EH (cell line): ENCODE data around the gene PPP6R2.

Experiments used
- DNase-seq: peaks from one replicate; pipeline ENCODE4 v3.0.0-alpha.2; 2015; ENCODE audit warnings: low read depth

Gene PPP6R2

GRCh38 chr22:50471197-50471847 lies 128.2 kb downstream of the PPP6R2 start:
- DNase-seq, result no peak

DNA sequence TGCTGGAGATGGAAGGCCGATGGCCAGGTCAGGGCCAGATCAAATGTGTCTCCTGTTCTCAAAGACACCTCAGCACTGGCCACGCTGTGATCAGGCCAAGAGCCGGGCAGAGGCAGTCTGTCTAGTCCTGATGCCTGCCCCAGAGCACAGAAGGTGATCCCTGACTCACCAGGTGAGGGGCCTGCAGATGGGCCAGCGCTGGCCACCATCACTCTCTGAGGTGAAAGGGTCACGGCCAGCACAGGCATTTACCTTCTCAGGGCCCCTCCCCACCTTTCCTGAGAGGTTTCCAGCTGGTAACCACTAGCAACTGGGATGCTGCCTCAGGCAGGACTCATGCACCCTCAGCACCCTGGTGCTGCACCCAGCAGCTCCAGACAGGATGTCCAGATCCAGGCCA lies 128.8 kb downstream of the PPP6R2 start:
- no peak for DNase-seq

- DNase-seq, result no peak
Observed at GRCh38 chr22:50473088-50473487, 130.0 kb downstream of the PPP6R2 start.

- DNase-seq, result peak; percentile 59
Observed at GRCh38 chr22:50473855-50474671, 130.9 kb downstream of the PPP6R2 start.

DNA sequence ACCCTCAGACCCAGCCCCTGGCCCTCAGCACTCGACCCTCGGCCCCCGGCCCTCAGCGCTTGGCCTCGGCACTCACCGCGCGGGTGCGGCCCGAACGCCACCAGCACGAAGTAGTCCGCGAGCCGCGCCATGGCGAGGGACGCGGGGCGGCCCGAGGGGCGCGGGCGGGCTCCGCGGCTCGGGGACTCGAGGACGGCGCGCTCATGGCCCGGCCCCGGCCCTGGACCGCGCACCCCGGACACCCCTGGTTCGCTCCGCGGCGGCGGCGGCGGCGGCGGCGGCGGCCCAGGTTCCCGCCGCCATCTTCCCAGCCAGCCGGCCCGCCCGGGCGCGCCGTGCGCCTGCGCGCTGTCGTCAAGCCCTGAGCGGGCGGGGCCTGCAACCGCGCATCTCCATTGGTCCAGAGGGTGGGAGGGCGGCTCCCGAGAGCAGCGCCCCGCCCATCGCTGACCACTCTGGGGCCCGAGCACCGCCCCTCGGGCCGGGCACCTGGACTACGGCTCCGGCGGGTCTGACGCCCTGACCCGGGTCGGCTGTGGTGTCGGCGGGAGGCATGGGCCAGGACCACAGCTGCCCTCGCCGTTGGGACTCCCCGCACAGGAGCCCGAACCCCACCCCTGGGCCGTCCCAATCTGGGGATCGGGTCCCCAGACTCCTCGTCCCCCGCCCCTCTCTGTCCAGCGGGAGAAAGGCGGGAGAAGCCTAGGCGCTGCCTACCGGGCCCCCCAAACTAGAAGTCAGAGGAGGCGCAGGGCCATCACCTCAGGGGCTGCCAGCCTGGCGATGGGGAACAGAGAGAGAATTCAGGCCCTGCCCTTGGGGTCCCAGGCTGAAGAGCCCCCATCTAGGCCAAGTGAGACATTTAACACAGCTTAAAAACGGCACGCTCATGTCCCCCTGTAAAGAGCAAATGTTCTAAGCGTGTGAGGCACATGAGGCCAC lies 131.9 kb downstream of the PPP6R2 start, which contains the start of gene SBF1:
TSS of gene SBF1 (minus strand) at position 326 of the 942 bp plus-strand sequence. CDS start at position 131, 195 bp downstream.
- DNase-seq, result peak; percentile 89

DNA sequence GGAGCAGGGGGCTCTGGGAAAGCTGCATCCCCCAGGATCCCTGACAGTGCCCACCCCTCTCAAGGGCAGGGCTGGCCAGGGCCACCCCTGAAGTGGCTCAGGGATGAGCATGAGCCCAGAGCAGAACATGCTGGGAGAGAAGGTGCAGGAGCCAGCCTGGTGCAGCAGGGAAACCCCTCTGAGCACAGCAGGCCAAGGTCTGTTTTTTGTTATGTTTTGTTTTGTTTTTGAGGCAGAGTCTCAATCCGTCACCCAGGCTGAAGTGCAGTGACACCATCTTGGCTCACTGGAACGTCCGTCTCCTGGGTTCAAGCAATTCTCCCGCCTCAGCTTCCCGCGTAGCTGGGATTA lies 132.5 kb downstream of the PPP6R2 start:
- DNase-seq, result no peak

GRCh38 chr22:50476868-50477267 lies 133.7 kb downstream of the PPP6R2 start:
- no peak for DNase-seq

DNA sequence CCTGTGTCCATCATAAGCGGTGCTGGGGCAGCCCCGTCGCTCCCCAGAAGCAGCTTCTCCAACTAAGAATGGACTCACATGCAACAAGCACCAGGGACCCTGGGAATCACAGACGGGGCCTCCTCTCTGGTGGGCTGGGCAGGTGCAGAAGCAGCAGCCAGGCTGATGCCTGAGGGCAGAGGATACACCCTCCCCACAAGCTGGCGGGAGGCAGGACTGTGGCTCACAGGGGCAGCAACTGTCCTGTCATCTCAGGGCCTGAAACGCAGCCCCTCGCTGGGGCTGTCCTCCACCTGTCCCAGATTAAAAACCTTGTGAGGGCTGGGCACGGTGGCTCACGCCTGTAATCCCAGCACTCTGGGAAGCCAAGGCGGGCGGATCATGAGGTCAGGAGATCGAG lies 134.8 kb downstream of the PPP6R2 start:
- DNase-seq, result no peak

DNA sequence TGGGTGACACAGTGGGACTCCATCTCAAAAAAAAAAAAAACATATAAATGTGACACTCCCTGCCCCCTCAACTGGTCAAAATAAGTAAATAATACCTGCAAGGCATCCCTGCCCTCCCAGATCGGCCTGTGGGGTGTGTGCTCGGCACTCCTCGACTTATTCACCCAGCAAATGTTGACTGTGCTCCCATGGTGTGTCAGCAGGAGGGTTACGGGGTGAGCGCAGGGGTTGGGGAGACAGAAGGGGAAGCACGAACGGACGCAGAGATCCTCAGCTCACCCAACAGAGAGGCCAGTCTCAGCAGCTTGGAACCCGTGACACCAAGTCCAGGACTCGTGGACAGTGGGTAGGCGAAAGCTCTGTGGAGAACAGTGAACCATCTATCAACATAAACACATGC lies 136.6 kb downstream of the PPP6R2 start:
- DNase-seq, result no peak

- DNase-seq, result no peak
Observed at GRCh38 chr22:50481045-50481439, 137.9 kb downstream of the PPP6R2 start.

DNA sequence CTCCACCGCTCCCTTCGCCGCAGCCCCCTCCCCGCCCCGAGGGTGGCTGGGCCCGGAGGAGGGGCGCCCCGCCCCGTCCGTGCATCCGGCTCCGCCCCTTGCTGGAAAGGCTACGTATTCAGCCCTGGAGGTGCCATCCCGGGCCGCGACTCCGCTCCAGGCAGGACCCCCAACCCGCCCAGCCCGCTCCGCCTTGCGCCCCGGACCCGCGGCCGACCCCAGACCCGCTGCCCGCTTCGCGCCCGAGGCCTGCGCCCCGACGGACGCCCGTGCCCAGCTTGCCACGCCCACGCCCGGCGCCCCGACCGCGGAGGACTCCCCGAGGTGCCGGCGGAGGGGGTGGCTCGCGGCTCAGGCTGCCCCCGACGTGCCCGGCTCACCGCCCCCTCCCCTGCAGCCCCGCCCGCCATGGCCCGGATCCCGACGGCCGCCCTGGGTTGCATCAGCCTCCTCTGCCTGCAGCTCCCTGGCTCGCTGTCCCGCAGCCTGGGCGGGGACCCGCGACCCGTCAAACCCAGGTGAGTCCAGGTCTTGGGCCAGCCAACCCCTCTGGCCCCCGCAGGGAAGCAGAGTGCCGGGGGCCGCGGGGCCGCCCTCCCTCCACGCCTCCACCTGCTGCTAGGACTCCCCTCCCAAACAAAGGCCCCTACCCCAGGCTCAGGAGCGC lies 138.4 kb downstream of the PPP6R2 start, which contains the start of gene ADM2:
TSS of gene ADM2 (plus strand) at position 104 of the 667 bp plus-strand sequence. CDS start at position 409, 305 bp downstream.
- peak; percentile 49 for DNase-seq

- no peak for DNase-seq
Observed at GRCh38 chr22:50482107-50483074, 139.3 kb downstream of the PPP6R2 start.

GRCh38 chr22:50483106-50483505 lies 140.0 kb downstream of the PPP6R2 start:
- no peak for DNase-seq

- DNase-seq, result no peak
Observed at GRCh38 chr22:50483556-50483955, 140.4 kb downstream of the PPP6R2 start.

GRCh38 chr22:50483977-50484853 lies 141.1 kb downstream of the PPP6R2 start:
- DNase-seq, result no peak

- DNase-seq, result peak; percentile 32
Observed at GRCh38 chr22:50485221-50486131, 142.3 kb downstream of the PPP6R2 start.

DNA sequence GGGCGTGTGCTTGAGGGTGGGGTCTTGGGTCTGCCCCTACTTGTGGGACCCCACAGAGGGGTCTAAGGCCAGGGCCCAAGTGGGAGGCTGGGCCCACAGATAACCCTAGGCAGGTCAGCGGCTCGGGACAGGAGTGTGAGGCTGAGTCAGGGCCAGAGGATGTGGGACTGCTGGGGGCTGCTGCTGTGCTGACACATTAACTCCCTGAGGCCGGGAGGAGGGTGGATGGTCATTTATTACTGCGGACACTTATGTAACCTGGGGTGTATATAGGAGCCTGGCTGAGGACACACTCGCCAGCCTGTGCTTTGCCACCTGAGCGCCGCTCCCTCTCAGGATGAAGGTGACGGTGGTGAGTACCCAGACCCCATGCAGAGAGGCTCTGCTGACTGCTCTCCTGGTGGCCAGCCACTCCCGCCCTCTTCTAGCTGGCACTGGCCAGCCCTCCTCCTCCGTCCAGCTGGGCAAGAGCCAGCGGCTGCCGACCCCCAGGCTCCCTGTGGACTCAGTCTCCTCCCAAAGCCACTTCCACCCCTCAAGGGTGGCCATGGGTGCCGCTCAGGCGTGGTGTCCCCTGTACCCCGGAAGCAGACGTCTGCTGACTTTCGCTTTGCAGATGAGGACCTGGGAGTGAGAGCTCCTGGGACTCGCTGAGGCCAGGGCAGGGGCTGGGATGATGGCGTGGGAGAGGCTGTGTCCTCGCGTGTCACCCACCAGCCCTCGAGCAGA lies 143.6 kb downstream of the PPP6R2 start, which contains the start of gene MIOX:
TSS of gene MIOX (plus strand) at position 299 of the 729 bp plus-strand sequence. CDS start at position 338, 39 bp downstream.
- peak; percentile 49 for DNase-seq
